ENCODE measurements around the gene MYL11. TPM values are rescaled to one million over a fixed set of nuclear protein-coding genes. Genes with fewer than 3 reads are reported as not detected.

Gene MYL11
- total RNA-seq, 1 donor from 2014 or later: not detected

- Mint-ChIP-seq H3K4me3 (ENCODE audit: unreplicated experiment) (peak overlapping the region; percentile 98), H3K27ac (ENCODE audit: unreplicated experiment) (peak overlapping the region; percentile 96), H3K4me1 (ENCODE audit: unreplicated experiment) (peaks cover 30% of the 10 kb centered on the region), H3K36me3 (ENCODE audit: unreplicated experiment) (no peaks in the 10 kb centered on the region), H3K9me3 (ENCODE audit: unreplicated experiment) (no peaks in the 10 kb centered on the region), H3K27me3 (ENCODE audit: unreplicated experiment) (no peaks in the 10 kb centered on the region)
- no peak for DNase-seq (ENCODE audit: extremely low spot score, unreplicated experiment)
- no peak for TF ChIP-seq CTCF (IDR thresholded peaks at IDR 0.05)
Measured at GRCh38 chr16:30379158-30379783, 4.7 kb downstream of the MYL11 start.

DNA sequence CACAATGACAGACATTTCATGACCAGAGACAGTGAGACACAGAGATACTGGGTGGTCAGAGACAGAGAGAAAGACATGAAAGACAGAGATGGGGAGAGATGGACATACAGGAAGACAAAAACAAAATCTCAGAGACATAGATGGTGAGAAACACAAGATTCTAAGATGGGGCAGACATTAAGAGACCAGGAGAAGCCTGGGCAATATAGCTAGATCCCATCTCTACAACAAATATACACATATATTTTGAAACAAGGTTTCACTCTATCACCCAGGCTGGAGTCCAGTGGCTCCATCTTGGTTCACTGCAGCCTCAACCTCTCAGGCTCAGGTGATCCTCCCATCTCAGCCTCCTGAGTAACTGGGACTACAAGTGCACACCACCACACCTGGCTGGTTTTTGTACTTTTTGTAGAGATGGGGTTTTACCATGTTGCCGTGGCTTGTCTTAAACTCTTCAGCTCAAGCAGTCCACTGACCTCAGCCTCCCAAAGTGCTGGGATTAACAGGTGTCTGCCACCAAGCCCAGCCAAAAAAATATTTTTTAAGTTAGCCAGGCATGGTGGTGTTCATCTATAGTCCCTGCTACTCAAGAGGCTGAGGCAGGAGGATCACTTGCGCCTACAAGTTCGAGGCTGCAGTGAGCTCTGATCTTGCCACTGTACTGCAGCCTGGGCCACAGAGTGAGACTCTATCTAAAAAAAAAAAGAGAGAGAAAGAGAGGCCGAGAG lies 5.6 kb downstream of the MYL11 start:
- TF ChIP-seq CTCF (IDR thresholded peaks at IDR 0.05): no peak
- Mint-ChIP-seq H3K9me3 (ENCODE audit: unreplicated experiment) (no peaks in the 10 kb centered on the region), H3K27ac (ENCODE audit: unreplicated experiment) (peak overlapping the region; percentile 19), H3K4me3 (ENCODE audit: unreplicated experiment) (peak overlapping the region; percentile 98), H3K27me3 (ENCODE audit: unreplicated experiment) (no peaks in the 10 kb centered on the region), H3K36me3 (ENCODE audit: unreplicated experiment) (no peaks in the 10 kb centered on the region), H3K4me1 (ENCODE audit: unreplicated experiment) (peaks cover 30% of the 10 kb centered on the region)
- no peak for DNase-seq (ENCODE audit: extremely low spot score, unreplicated experiment)

DNA sequence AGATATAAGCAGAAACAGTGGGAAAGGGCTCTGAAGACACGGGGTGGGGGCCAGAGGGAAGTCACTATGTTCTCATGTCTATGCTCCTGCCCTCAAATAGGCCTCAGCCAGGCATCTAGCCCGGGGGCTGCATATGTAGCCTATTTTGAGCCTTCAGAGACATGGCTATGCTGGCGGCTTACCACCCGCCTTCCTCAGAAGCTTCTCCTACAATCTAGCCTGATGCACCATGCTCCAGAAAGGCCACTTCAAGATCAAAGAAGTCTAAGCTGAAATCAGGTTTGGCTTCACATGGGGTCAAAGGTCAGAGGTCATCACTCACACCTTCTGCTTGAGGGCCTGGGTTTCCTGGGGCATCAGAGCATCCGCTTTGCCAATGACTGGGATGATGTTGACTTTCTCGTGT lies 6.2 kb downstream of the MYL11 start:
- H3K27me3 Mint-ChIP-seq (ENCODE audit: unreplicated experiment): no peaks in the 10 kb centered on the region
- no peak for TF ChIP-seq CTCF (IDR thresholded peaks at IDR 0.05)
- H3K36me3 Mint-ChIP-seq (ENCODE audit: unreplicated experiment): no peaks in the 10 kb centered on the region
- no peak overlapping the region for H3K27ac Mint-ChIP-seq (ENCODE audit: unreplicated experiment)
- H3K9me3 Mint-ChIP-seq (ENCODE audit: unreplicated experiment): no peaks in the 10 kb centered on the region
- no peak for DNase-seq (ENCODE audit: extremely low spot score, unreplicated experiment)
- peaks cover 30% of the 10 kb centered on the region for H3K4me1 Mint-ChIP-seq (ENCODE audit: unreplicated experiment)
- no peak overlapping the region for H3K4me3 Mint-ChIP-seq (ENCODE audit: unreplicated experiment)

GRCh38 chr16:30381291-30382041 lies 6.9 kb downstream of the MYL11 start:
- no peak overlapping the region for H3K27ac Mint-ChIP-seq (ENCODE audit: unreplicated experiment)

More at GRCh38 chr16:30381291-30382041, 6.9 kb downstream of the MYL11 start:
- Mint-ChIP-seq H3K4me1 (ENCODE audit: unreplicated experiment) (peaks cover 30% of the 10 kb centered on the region), H3K9me3 (ENCODE audit: unreplicated experiment) (no peaks in the 10 kb centered on the region), H3K4me3 (ENCODE audit: unreplicated experiment) (no peak overlapping the region), H3K27me3 (ENCODE audit: unreplicated experiment) (no peaks in the 10 kb centered on the region), H3K36me3 (ENCODE audit: unreplicated experiment) (no peaks in the 10 kb centered on the region)
- no peak for TF ChIP-seq CTCF (IDR thresholded peaks at IDR 0.05)
- no peak for DNase-seq (ENCODE audit: extremely low spot score, unreplicated experiment)

Data from osteocyte (in vitro differentiated cells).